ENCODE data around the gene RLF. TPM values are rescaled to one million over a fixed set of nuclear protein-coding genes. Genes with fewer than 3 reads are reported as not detected.
"Not testable (repeated sequence)": the region's sequence is repeated elsewhere in the genome, so short reads cannot be mapped to it uniquely, and the experiment has no call there.

RLF gene
- total RNA-seq, 1 donor from 2014 or later: 20.3 TPM

DNA sequence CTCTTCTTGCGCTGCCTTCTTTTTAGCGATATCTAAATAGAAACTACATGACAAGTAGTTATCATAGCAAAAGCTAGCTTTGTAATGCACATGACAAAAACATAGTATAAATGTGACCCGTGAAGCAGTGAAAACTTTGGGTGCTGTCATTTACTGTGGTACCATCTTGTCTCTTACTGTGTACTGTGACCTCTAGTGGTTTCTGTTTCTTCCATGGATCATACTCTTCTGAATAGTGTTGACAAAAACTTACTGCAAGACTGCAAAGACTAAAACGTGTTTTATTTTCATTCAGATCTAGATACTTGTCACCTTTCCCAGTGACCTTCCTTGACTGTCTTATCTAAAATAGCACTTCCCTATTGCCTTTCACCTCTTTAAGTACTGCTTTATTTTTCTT lies 6.1 kb downstream of the RLF start:
- intact Hi-C loops (cut with micrococcal nuclease): no loop called here

DNA sequence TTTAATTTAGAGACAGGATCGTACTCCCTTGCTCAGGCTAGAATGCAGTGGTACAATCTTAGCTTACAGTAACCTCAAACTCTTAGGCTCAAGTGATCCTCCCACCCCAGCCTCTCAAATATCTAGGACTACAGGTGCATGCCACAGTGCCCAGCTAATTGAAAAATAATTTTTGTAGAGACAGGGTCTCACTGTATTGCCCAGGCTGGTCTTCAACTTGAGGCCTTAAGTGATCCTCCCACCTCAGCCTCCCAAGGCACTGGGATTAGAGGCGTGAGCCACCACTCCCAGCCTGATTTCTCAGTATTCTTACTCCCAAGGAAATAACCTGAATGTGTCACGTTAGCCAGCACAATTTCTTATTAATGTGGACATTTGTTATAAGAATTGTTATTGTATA lies 9.8 kb downstream of the RLF start:
- intact Hi-C loops (cut with micrococcal nuclease): no loop called here

DNA sequence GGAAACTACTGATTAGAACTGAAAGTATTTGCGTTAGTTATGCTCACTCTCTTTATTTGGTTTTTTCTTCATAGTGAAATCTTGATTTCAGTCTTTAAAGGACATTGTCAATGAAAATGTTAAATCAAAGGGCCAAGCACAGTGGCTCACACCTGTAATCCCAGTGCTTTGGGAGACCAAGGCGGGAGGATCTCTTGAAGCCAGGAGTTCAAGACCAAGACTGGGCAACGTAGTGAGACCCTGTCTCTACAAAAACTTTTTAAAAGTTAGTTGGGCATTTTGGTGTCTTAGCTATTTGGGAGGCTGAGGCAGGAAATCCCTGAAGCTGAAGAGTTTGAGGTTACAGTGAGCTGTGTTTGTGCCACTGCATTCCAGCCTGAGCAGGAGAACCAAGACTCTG lies 13.6 kb downstream of the RLF start:
- intact Hi-C loops (cut with micrococcal nuclease): no loop called here

DNA sequence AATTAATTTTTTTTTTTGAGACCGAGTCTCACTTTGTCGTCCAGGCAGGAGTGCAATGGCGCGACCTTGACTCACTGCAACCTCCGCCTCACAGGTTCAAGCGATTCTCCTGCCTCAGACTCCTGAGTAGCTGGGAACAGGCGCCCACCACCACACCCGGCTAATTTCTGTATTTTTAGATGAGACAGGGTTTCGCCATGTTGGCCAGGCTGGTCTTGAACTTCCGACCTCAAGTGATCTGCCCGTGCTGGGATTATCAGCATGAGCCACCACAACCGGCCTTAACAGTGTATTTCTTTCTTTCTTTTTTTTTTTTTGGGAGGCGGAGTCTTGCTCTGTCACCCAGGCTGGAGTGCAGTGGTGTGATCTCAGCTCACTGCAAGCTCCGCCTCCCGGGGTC lies 15.8 kb downstream of the RLF start:
- intact Hi-C loops (cut with micrococcal nuclease): not testable (repeated sequence)

DNA sequence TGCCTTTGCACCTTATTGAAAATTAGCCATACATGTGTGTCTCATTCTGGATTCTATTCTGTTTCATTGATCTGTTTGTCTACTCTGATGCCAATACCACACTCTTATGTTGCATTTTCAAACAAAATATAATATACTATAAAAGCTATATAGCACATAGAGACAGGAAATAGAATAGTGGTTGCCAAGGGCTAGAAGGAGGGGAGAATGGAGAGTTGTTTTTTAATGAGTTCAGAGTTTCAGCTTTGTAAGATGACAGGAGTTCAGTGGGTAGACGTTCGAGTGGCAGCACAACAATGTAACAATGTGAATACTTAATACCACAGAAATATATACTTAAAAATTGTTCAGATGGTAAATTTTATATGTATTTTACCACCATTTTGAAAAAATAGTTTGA lies 17.0 kb downstream of the RLF start:
- intact Hi-C loops (cut with micrococcal nuclease): no loop called here

DNA sequence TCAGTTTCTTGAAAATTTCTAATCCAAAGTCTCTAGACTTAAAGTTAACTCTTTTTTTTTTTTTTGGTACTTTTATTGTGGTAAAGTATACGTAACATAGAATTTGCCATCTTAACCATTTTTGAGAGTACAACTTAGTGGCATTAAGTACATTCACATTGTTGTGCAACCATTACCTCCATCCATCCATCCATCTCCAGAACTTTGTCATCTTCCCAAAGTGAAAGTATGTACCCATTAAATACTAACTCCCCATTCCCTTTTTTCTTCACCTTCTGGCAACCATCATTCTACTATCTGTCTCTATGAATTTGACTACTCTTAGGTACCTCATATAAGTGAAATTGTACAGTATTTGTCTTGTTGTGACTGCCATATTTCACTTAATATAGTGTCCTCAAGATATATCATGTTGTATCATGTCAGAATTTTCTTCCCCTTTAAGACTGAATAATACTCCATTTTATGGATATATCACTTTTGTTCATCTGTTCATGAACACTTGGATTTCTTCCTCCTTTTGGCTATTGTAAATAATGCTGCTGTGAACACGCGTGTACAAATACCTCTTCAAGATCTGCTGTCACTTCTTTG lies 18.4 kb downstream of the RLF start:
- intact Hi-C loops (cut with micrococcal nuclease): no loop called here

DNA sequence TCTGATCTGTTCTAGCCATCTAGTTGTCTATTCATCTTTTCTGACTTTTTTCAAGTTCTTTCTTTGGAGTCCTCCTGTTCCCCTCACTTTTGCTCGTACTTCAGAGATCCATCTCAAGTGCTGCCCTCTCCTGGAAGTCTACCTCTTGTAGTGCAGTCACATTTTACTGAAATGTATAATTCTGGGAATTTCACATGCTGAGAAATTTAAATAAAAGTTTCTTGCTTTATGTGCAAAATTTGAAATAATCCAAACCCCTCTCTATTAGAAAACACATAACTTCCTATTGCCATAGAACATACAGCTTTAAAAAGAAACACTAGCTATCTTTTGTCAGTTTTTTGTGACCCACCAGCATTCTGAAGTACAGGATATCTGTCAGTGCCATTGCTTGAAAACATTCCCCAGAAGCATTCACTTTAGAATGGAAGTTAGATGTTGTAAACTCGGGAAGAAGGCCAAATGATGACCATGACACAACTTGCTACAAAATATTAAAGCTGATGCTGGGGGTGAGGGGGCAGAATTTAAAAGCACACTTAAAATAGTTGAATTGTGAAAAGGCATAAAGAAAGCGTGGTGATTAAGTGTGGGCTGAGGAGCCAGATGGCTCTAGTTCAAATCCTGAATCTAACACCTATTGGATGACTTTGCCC lies 22.0 kb downstream of the RLF start:
- intact Hi-C loops (cut with micrococcal nuclease): no loop called here

DNA sequence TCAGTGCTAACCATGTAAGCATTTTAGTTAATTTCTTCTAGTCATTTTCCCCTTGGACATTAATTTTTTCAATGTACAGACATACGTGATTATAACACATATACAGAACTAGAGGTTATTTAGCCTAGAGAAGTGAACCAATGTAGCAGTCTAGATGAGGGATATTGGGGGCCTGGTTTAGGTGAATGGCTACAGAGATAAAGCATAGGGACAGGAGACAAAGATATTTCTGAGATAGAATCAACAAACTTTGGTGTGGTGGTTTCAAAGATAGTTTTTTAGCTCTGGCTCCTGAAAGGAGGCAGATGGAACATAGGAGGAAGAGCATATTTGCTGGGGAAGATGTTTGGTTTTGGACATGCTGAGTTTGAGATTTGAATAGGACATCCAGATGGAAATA lies 23.0 kb downstream of the RLF start:
- intact Hi-C loops (cut with micrococcal nuclease): no loop called here

DNA sequence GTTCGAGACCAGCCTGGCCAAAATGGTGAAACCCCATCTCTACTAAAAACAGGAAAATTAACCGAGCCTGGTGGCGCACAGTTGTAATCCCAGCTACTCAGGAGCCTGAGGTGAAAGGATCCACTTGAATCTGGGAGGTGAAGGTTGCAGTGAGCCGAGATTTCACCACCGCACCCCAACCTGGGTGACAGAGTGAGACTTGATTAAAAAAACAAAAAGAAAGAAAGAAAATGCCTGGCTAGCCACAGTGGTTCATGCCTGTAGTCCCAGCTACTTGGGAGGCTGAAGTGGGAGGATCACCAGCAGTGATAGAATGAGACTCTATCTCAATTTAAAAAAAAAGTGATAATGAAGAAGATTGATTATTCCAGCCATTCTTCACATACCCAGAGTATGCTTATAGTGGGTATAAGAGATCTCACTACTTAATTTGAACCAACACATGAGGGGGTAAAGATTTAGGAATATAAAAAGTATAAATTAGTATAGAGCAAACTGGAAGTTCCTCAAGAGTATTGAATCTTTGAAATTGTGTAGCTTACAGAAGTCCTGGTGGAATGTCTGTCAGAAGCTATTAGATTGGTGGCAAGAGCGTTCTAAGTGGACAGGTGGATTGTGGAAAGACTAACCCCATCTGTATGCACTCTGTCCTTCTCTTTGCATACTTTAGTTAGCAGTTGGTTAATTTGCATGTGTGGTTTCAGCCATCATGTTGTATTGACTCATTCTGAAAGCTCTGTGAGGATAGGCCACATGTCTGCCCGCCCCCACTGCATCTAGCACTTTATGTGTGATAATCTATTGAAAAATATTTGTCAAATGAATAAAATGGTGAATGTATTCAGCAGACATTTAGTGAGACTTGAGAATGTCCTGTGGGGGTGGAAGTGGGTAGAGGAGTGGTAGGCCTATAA lies 25.0 kb downstream of the RLF start:
- intact Hi-C loops (cut with micrococcal nuclease): loop anchor here (1.0 to 5.0 kb wide), 4 partner anchors 25 to 72 kb away; partner anchors contain the start of genes RLF and ZMPSTE24

DNA sequence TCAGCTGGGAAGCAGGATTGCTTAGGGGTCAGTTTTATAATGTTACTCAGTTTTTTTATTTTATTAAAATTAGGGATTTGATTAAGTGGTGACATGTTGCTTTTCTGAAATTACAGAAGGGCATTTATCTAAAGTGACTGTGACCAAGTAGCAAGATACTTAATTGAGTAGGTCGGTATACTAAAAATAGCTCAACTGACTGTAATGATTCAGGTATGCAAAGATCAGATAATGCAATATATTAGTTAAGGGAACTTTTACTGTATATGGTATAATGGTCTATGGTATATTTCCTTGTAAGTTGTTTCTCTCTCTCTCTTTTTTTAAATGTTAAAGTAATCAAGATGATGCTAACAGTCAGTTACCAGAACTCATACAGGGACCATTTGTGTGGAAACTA lies 26.2 kb downstream of the RLF start:
- intact Hi-C loops (cut with micrococcal nuclease): loop anchor here (2.0 to 5.0 kb wide), 2 partner anchors 35 to 53 kb away; no protein-coding TSS in a partner anchor

DNA sequence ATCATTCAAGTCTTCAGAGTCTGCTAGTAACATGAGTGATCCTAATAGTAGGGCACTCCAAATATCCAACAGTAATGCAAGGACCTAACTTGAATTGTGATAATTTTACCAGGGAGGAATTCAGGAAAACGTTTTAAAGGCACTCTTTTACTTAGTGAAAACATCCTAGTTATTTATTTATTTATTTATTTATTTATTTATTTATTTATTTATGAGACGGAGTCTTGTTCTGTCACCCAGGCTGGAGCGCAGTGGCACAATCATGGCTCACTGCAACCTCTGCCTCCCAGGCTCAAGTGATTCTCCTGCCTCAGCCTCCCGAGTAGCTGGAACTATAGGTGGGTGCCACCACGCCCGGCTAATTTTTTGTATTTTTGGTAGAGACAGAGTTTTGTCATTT lies 33.5 kb downstream of the RLF start:
- intact Hi-C loops (cut with micrococcal nuclease): not testable (repeated sequence)

DNA sequence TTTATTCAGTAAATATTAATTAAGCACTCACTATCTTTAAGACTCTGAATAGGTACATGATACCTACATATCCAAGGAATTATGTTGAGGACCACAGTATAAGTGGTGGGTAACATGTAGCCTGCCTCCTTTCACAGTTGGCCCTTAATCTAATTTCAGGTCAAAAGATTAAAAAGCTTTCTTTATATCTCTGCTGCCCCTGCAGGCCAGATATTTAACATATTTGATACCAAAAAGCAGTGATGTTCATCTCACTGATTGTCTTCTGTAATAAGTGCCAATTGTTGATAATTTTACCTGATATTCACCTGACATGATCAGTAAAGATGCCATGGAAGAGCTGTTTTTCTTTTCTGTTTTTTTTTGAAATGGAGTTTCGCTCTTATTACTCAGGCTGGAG lies 36.5 kb downstream of the RLF start:
- intact Hi-C loops (cut with micrococcal nuclease): no loop called here

DNA sequence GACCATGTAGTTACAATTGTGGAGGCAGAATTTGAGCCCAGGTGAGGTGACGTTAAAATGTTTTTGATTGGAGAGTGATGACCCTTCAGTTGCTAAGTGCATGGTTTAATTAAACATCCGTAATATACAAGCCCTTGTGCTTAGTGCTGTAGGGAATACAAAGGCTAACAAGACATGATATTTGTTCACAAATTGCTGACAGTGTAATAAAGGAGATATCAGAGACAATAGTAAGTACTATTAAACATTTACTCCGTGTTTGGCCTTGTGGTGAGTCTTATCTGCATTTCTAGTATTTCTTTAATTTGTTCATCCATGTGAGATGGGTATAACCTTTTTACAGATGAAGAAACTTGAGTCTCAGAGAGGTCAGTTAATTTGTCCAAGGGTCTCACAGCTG lies 37.9 kb downstream of the RLF start:
- intact Hi-C loops (cut with micrococcal nuclease): no loop called here

DNA sequence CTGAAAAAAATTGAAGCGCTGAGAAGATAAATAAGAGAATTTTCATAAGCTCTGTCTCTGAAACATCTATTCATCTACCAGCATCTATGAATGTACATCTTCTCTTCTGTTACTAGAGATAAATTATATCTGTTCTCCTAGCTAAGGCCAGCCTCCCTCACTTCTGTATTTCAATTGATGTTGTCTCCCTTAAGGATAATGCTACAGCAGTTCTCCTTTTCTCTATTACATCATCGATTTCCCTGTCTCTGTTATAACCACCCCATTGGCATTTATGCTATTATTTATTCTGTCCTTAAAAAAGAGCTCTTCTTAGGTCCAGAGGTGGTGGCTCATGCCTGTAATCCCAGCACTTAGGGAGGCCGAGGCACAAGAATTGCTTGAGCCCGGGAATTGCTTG lies 43.7 kb downstream of the RLF start:
- intact Hi-C loops (cut with micrococcal nuclease): no loop called here

DNA sequence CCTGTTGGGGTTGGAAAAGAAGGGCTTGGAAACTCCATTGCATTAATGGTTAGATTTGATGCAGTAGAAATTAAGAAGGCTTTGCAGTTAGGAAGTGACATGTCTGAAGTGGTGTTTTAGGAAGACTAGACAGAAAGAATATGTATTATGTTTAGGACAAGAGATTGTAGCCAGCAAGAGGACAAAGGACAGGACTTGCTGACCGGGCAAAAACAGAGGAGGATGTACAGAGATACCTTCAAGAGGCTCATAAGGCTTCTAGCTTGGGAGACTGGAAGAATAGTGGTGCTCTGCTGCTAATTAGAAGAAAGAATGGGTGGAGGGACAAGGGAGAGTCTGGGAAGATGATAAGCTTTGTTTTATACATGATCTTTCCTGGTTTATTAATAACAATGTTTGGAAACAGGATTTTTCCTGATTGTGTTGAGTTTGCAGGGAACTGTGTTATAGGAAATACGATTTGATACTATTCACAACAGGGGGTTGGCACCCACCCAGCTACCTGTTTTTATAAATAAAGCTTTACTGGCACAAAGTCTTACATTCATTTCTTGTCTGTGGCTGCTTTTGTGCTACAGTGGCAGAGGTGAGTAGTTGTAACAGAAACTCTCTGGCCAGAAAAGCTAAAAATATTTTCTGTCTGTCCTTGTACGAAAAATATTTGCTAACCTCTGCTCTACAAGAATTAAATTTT lies 49.5 kb downstream of the RLF start:
- intact Hi-C loops (cut with micrococcal nuclease): no loop called here

DNA sequence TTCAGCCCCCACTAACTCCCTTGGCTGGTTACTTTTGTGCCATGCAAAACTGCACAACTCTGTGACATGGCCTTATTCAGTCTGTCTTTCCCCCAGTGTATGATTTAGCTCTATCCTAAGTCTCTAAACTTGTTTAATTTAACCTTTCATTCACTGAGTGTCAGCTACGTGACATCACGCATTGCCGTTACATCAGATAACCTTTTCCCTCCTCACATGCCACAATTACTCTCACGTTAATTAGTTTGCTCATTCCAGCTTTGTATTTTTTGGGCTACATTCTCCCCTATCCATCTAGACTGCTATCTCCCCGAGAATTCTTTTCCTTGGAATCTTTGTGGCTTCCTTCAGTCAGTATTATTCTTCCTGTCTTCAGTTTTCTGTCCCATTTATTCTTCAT lies 57.1 kb downstream of the RLF start:
- intact Hi-C loops (cut with micrococcal nuclease): no loop called here

DNA sequence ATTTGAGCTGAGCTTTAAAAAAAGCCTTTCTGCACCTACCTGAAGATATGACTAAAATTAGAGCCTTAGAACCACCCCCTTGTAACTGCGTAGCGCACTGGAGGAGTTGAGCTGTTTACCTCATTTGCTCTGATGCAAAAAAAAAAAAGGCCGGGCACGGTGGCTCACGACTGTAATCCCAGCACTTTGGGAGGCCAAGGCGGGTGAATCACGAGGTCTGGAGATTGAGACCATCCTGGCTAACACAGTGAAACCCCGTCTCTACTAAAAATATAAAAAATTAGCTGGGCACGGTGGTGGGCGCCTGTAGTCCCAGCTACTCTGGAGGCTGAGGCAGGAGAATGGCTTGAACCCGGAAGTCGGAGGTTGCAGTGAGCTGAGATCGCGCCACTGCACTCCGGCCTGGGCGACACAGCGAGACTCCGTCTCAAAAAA lies 60.3 kb downstream of the RLF start:
- intact Hi-C loops (cut with micrococcal nuclease): not testable (repeated sequence)

DNA sequence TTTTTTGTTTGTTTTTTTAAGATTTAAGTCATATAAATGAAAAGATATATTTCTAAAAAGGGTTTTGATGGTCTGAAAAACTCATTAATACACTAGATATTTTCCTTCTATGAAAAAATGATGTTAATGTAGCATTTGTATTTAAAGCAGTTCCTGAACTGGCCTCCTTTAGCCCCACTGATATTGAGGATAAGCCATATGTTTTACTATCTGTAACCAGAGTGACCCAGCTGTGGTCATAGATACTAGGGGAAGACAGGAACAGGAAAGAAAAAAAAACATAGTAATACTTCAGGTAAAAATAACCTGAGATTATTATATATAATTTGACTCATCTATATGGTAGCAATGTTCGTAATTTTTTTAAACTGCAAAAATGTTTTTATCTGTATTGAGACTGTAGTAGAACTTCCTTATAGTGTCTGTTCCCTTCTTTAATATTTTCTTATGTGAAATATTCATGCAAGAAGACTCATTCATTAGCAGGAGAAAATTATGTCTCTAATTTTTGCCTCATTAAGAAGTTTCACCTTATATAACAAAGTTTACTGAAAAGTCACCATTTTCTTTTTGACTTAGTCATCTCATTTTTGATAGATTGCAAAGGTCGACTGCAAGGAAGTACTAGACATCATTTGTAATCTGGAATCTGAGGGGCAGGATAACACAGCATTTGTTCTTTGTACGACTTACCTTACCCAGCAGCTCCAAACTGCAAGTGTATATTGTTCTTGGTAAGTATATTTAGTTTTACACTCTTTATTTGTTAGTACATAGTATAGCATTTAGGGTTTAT lies 61.0 kb downstream of the RLF start:
- intact Hi-C loops (cut with micrococcal nuclease): no loop called here

DNA sequence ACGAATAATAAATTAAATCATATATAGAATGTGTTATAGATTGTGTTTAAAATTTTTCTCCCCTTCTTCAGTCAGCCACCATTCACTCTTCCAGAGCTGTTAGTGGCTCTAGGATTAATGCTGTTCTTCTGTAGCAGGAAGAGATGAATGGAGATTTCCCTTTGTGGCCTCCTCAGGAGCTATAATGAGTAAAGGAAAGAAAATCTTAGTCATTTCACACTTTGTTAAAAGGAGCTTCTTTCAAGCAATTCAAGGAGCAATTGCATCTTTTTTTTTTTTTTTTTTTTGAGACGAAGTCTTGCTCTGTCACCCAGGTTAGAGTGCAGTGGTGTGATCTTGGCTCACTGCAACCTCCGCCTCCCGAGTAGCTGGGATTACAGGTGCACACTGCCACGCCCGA lies 62.9 kb downstream of the RLF start:
- intact Hi-C loops (cut with micrococcal nuclease): no loop called here

DNA sequence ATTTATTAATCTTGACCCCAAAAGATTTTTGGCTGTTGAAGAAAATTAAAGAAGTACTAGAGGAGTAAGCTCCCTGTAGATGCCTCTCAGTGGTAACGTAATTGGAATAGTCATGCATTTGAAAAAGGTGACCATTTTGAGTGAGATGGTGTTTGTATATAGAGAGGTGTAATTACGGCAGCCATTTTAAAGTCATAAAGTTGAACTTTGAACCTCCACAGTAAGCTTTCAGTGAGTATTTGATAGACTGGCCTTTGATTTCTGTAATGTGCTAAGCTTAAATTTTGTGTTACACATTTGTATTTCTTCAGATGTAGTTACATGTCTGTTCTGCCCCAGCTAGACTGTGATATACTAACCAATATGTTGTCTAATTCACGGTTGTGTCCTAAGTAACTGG lies 65.0 kb downstream of the RLF start:
- intact Hi-C loops (cut with micrococcal nuclease): no loop called here

DNA sequence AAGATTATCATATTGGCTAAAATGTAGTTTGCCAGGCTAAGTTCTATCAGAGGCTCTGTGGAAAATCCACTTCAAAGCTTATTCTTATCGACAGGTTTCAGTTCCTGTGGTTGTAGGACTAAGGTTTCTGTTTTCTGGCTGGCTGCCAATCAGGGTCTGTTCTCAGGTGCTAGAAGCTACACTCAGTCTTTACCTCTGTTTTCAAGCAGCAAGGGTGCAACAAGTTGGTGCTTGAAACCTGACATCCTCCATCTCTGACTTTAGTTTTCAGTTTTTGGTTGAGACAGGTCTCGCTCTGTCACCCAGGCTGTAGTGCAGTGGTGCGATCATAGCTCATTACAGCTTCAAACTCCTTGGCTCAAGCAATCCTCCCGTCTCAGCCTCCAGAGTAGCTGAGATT lies 71.3 kb downstream of the RLF start:
- intact Hi-C loops (cut with micrococcal nuclease): loop anchor here (1.0 to 5.0 kb wide), 4 partner anchors 9 to 170 kb away; no protein-coding TSS in a partner anchor
